ENCODE measurements around the gene FGD1. TPM values are rescaled to one million over a fixed set of nuclear protein-coding genes. Genes with fewer than 3 reads are reported as not detected.

The FGD1 gene
- total and polyA plus RNA-seq, 2 donors (not counting 3 experiments of a cell fraction or from before 2014, with no cell fraction given): 6.3 to 19.6 TPM

DNA sequence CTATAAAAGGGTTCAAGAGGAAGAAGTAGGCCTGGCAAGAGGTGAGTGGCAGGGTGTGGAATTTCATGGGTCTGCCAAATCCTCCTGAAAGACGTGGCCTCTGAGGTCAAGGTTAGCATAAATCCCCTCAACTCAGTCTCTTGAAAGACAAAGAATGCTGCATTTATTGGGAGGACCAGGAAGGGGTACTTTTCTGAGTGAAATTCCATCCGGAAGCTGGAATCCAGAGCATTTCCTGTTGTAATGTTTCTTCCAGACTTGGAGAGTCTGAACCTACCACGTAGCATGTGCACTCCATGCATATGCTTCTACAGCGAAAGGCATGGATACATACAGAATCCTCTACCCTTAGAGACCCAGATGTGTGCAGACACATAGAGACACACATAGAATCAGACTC is 13.4 kb upstream of the FGD1 start:
- Histone ChIP-seq H3K9me3 (replicated peaks; ENCODE audit: control insufficient read depth, insufficient read depth, low read length) (no peaks in the 10 kb centered on the region), H3K27ac (ENCODE audit: insufficient read depth, low read depth, low read length) (peak overlapping the region; percentile 70), H3K27me3 (ENCODE audit: control insufficient read depth in 2 of 2, insufficient read depth in 2 of 2, low read length in 2 of 2) (no peaks in the 10 kb centered on the region), H3K4me3 (replicated peaks in 1 of 3; ENCODE audit: insufficient read depth in 1 of 3, low read depth in 1 of 3, low read length in 3 of 3) (no peak overlapping the region), H3K4me2 (ENCODE audit: insufficient read depth, low read length) (peak overlapping the region; percentile 58), H3K9me1 (replicated peaks; ENCODE audit: control insufficient read depth, extremely low read depth, insufficient read depth, low read length) (no peaks in the 10 kb centered on the region), H2AFZ (ENCODE audit: low read depth, low read length) (peak overlapping the region; percentile 39), H3K79me2 (ENCODE audit: control insufficient read depth, insufficient read depth, low read length) (no peaks in the 10 kb centered on the region), H4K20me1 (replicated peaks; ENCODE audit: control insufficient read depth, extremely low read depth, insufficient read depth, low read length) (no peaks in the 10 kb centered on the region), H3K9ac (replicated peaks; ENCODE audit: extremely low read depth, insufficient read depth, low read length) (no peak overlapping the region), H3K4me1 (ENCODE audit: control insufficient read depth, extremely low read depth, insufficient read depth, low read length) (peaks cover 9% of the 10 kb centered on the region), H3K36me3 (ENCODE audit: control insufficient read depth in 2 of 2, extremely low read depth in 1 of 2, insufficient read depth in 2 of 2, low read length in 2 of 2) (no peaks in the 10 kb centered on the region)
- POLR2A ChIA-PET: no interaction called here
- DNase-seq (ENCODE audit: low read depth, low spot score) (peak; percentile 60), FAIRE-seq (peak; percentile 33)
- dilution Hi-C loops (cut with MboI; ENCODE audit: extremely low pct_ligation_motif_present, low sequenced_read_pairs) (no loop called here), intact Hi-C loops (cut with micrococcal nuclease) (loop anchor here (1.0 kb wide), 1 partner anchor 20 kb away; no protein-coding TSS in a partner anchor)
- CTCF ChIA-PET: interaction anchor here (0.6 to 1.1 kb wide), 2 partner anchors 15 to 23 kb away, joined by 3 read pairs; no protein-coding TSS in a partner anchor
- TF ChIP-seq JUN (IDR thresholded peaks at IDR 0.05; ENCODE audit: borderline replicate concordance, insufficient read depth, insufficient read length, low read depth): no peak
- no peak for TF ChIP-seq MYC (IDR thresholded peaks at IDR 0.05; ENCODE audit: low read depth, low read length)
- no peak for TF ChIP-seq POLR2A (IDR thresholded peaks at IDR 0.05; ENCODE audit: low read depth, low read length)
- TF ChIP-seq, protein P1, sequence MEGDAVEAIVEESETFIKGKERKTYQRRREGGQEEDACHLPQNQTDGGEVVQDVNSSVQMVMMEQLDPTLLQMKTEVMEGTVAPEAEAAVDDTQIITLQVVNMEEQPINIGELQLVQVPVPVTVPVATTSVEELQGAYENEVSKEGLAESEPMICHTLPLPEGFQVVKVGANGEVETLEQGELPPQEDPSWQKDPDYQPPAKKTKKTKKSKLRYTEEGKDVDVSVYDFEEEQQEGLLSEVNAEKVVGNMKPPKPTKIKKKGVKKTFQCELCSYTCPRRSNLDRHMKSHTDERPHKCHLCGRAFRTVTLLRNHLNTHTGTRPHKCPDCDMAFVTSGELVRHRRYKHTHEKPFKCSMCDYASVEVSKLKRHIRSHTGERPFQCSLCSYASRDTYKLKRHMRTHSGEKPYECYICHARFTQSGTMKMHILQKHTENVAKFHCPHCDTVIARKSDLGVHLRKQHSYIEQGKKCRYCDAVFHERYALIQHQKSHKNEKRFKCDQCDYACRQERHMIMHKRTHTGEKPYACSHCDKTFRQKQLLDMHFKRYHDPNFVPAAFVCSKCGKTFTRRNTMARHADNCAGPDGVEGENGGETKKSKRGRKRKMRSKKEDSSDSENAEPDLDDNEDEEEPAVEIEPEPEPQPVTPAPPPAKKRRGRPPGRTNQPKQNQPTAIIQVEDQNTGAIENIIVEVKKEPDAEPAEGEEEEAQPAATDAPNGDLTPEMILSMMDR (IDR thresholded peaks at IDR 0.05; ENCODE audit: extremely low read depth in 1 of 2, insufficient read depth in 1 of 2, low read depth in 1 of 2, low read length in 2 of 2): no peak
- TF ChIP-seq, protein P2, sequence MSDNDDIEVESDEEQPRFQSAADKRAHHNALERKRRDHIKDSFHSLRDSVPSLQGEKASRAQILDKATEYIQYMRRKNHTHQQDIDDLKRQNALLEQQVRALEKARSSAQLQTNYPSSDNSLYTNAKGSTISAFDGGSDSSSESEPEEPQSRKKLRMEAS (IDR thresholded peaks at IDR 0.05; ENCODE audit: insufficient read depth, insufficient read length): no peak
- no peak for TF ChIP-seq FOS (IDR thresholded peaks at IDR 0.05; ENCODE audit: borderline replicate concordance, insufficient read depth, low read length)
- BruUV-seq (replicated peaks): no TSS peak

DNA sequence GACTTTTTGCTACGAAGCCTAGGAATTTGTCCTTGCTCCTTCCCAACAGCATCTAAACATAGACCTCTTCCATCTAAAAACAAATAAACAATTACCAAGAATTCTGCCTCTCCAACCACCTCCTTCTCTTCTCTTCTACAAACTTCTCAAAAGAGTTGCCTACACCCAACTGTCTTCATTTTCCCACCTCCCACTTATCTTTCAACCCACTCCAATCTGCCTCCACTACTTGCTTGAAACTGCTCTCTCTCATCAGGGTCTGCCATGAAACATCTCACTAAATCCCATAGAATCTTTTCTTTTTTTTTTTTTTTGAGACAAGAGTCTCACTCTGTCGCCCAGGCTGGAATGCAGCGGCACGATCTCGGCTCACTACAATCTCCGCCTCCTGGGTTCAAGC is 902 bp upstream of the FGD1 start:
- CTCF ChIA-PET: no interaction called here
- Histone ChIP-seq H3K9me3 (replicated peaks; ENCODE audit: control insufficient read depth, insufficient read depth, low read length) (no peaks in the 10 kb centered on the region), H3K9me1 (replicated peaks; ENCODE audit: control insufficient read depth, extremely low read depth, insufficient read depth, low read length) (no peaks in the 10 kb centered on the region), H3K4me2 (ENCODE audit: insufficient read depth, low read length) (no peak overlapping the region), H3K36me3 (ENCODE audit: control insufficient read depth in 2 of 2, extremely low read depth in 1 of 2, insufficient read depth in 2 of 2, low read length in 2 of 2) (no peaks in the 10 kb centered on the region), H3K9ac (replicated peaks; ENCODE audit: extremely low read depth, insufficient read depth, low read length) (no peak overlapping the region), H3K27ac (ENCODE audit: insufficient read depth, low read depth, low read length) (no peak overlapping the region), H3K27me3 (ENCODE audit: control insufficient read depth in 2 of 2, insufficient read depth in 2 of 2, low read length in 2 of 2) (no peaks in the 10 kb centered on the region), H2AFZ (ENCODE audit: low read depth, low read length) (no peak overlapping the region), H3K4me1 (ENCODE audit: control insufficient read depth, extremely low read depth, insufficient read depth, low read length) (peaks cover 22% of the 10 kb centered on the region), H4K20me1 (replicated peaks; ENCODE audit: control insufficient read depth, extremely low read depth, insufficient read depth, low read length) (no peaks in the 10 kb centered on the region), H3K4me3 (replicated peaks in 1 of 3; ENCODE audit: insufficient read depth in 1 of 3, low read depth in 1 of 3, low read length in 3 of 3) (no peak overlapping the region), H3K79me2 (ENCODE audit: control insufficient read depth, insufficient read depth, low read length) (peaks cover 19% of the 10 kb centered on the region)
- BruUV-seq (replicated peaks): no TSS peak
- dilution Hi-C loops (cut with MboI; ENCODE audit: extremely low pct_ligation_motif_present, low sequenced_read_pairs): no loop called here
- FAIRE-seq (no peak), DNase-seq (ENCODE audit: low read depth, low spot score) (no peak)
- POLR2A ChIA-PET: no interaction called here
- intact Hi-C loops (cut with micrococcal nuclease): no loop called here
- TF ChIP-seq EZH2 (IDR thresholded peaks at IDR 0.05; ENCODE audit: borderline replicate concordance, low read depth, low read length, severe bottlenecking): no peak
- TF ChIP-seq JUN (IDR thresholded peaks at IDR 0.05; ENCODE audit: borderline replicate concordance, insufficient read depth, insufficient read length, low read depth): no peak
- no peak for TF ChIP-seq FOS (IDR thresholded peaks at IDR 0.05; ENCODE audit: borderline replicate concordance, insufficient read depth, low read length)
- TF ChIP-seq, protein P1 (IDR thresholded peaks at IDR 0.05; ENCODE audit: extremely low read depth in 1 of 2, insufficient read depth in 1 of 2, low read depth in 1 of 2, low read length in 2 of 2): no peak
- TF ChIP-seq, protein P2 (IDR thresholded peaks at IDR 0.05; ENCODE audit: insufficient read depth, insufficient read length): no peak

Data from endothelial cell of umbilical vein (primary cell).